Heart right ventricle (tissue), 16 donors: Measurements from ENCODE around the gene GSTA3. TPM values are rescaled to one million over a fixed set of nuclear protein-coding genes. Genes with fewer than 3 reads are reported as not detected.

ENCODE experiments used
- ATAC-seq, 8 donors: fragments of 200-7000 bp; cut with Tn5 transposase; one replicate each; pipeline ENCODE4 v1.9.1; 2020; ENCODE audit warnings: mild to moderate bottlenecking in 8 of 8, moderate library complexity in 8 of 8, moderate number of reproducible peaks in 1 of 8
- DNase-seq, 2 donors: peaks; one replicate each; pipeline ENCODE4 v3.0.0-alpha.2; 2020
- H3K27ac ChIP-seq, 10 donors: fragments of 200-600 bp; sonication (generic) in 2 of 10; one replicate each; pipeline versions ENCODE4 v1.5.0 to v1.8.0; 2020 to 2022; ENCODE audit warnings: mild to moderate bottlenecking in 3 of 10
- H3K27me3 ChIP-seq, 7 donors: fragments of 200-600 bp; one replicate each; pipeline ENCODE4 v1.8.0; 2021 to 2022; ENCODE audit warnings: mild to moderate bottlenecking in 2 of 7
- H3K36me3 ChIP-seq, 9 donors: fragments of 200-600 bp; sonication (generic) in 1 of 9; one replicate each; pipeline versions ENCODE4 v1.5.0 to v1.8.0; 2020 to 2022; ENCODE audit warnings: mild to moderate bottlenecking in 2 of 9
- H3K4me1 ChIP-seq, 9 donors: fragments of 200-600 bp; sonication (generic) in 1 of 9; one replicate each; pipeline versions ENCODE4 v1.5.0 to v1.8.0; 2020 to 2022; ENCODE audit warnings: mild to moderate bottlenecking in 4 of 9
- H3K4me3 ChIP-seq, 10 donors: fragments of 200-600 bp; sonication (generic) in 2 of 10; one replicate each; pipeline versions ENCODE4 v1.5.0 to v1.8.0; 2020 to 2022; ENCODE audit warnings: mild to moderate bottlenecking in 7 of 10, moderate library complexity in 2 of 10
- H3K9me3 ChIP-seq, 11 donors: fragments of 200-600 bp in 10 of 11; sonication (generic) in 2 of 11; one replicate each; pipeline versions ENCODE4 v1.5.0 to v1.8.0; 2013 to 2022; ENCODE audit warnings: mild to moderate bottlenecking in 2 of 11, control low read depth in 1 of 11, moderate library complexity in 1 of 11
- WGBS, 2 donors: extraction: QIAGEN DNeasy Blood & Tissue Kit; methylation state at CpG; one replicate each; pipeline ENCODE4 v1.1.7; 2013; ENCODE audit warnings: inconsistent platforms in 1 of 2; 5-methylcytosine and 5-hydroxymethylcytosine counted together
- intact Hi-C, 10 donors: fragments of 100-400 bp; cut with DNase I; formaldehyde crosslinking; loops; one replicate each; pipeline versions ENCODE4 v1.11.1 to v1.14.2; 2022
- polyA plus RNA-seq, 2 donors: library from polyadenylated mRNA; stranded (reverse); fragments of 200-250 nt; gene quantifications; one replicate each; pipeline ENCODE4 v1.2.3, GENCODE V29; 2013
- total RNA-seq, 10 donors: library from RNA; stranded (reverse); fragmentation: NEBNext Ultra II Directional in 3 of 10; extraction: Animal tissue kit (Norgen Biotek cat#: 25700) in 3 of 10; gene quantifications; one replicate each; pipeline versions ENCODE4 v1.2.1 to v1.2.4, GENCODE V29; 2021 to 2023
- TF ChIP-seq, protein P1 (sequence below), 9 donors: fragments of 200-600 bp; sonication (generic) in 2 of 9; IDR thresholded peaks; one replicate each; pipeline versions ENCODE4 v1.5.0 to v1.8.0; 2021 to 2022; ENCODE audit warnings: antibody characterized with exemption in 9 of 9, mild to moderate bottlenecking in 5 of 9, moderate library complexity in 1 of 9
- donor health status: Arrhythmogenic right ventricular cardiomyopathy.
- donor health status: ischemic (EF 13 %, LVEDD 7.1; RV severe dilation, severe dysfunction).
- donor health status: healthy with polysubstance abuse.
- donor health status: DM: no; HTN: yes; CAD: no.
- donor health status: DM: no; HTN: no; CAD: no.
- donor health status: ischemic (EF 25% LVEDD 6.9; RV normal size, moderate dysfunction).
- donor health status: ischemic (EF 25% LVEDD 5.7; RV mildly dilated, moderate dysfunction).
- donor health status: healthy.
- donor health status: DM: yes; HTN: yes; CAD: no.
- donor health status: Ischemic cardiomyopathy.
- donor health status: ischemic (EF 35%, LVEDD 5.7; RV mildly dilated, moderate dysfunction).
- donor health status: nonischemic (EF 11% LVEDD 7.7; RV severe dilation, severe dysfunction).
- donor health status: DM: yes; HTN: yes; CAD: no.
- donor health status: PGD.
- donor health status: ischemic (EF 29% LVEDD 5.4; RV normal size, mild dysfunction).
- donor health status: nonischemic (EF 23%, LVEDD 6.1; RV moderate dilation, normal function).

The GSTA3 gene
- total and polyA plus RNA-seq, 12 donors = not detected

DNA sequence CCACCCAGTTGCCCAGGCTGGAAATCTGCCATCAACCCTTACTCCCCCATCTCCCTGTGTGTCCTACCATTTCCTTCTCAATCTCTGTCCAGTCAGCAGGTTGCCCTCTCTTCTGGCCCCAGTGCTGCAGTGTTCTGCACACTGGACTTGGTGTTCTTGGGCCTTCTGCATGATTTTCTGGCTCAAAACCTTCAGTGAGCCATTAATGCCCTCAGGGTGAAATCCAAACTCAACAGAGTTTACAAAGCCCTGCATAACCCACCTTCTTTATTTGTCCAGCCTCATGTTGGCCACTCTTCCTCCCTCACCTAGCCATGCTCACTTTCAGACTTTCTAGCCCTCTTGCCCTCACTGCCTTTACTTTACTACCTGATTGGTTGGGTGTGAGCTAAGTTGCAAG is 5.0 kb upstream of the GSTA3 start:
- DNase-seq = no peak
- intact Hi-C loops = no loop called here
- Histone ChIP-seq H3K27me3 (no peaks in the 10 kb centered on the region), H3K27ac (no peak overlapping the region), H3K36me3 (no peaks in the 10 kb centered on the region), H3K9me3 (peaks cover 0 to 4% (median 0%) of the 10 kb centered on the region in 11 donors), H3K4me1 (peaks cover 0 to 3% (median 0%) of the 10 kb centered on the region in 9 donors), H3K4me3 (no peak overlapping the region)
- TF ChIP-seq, protein P1, sequence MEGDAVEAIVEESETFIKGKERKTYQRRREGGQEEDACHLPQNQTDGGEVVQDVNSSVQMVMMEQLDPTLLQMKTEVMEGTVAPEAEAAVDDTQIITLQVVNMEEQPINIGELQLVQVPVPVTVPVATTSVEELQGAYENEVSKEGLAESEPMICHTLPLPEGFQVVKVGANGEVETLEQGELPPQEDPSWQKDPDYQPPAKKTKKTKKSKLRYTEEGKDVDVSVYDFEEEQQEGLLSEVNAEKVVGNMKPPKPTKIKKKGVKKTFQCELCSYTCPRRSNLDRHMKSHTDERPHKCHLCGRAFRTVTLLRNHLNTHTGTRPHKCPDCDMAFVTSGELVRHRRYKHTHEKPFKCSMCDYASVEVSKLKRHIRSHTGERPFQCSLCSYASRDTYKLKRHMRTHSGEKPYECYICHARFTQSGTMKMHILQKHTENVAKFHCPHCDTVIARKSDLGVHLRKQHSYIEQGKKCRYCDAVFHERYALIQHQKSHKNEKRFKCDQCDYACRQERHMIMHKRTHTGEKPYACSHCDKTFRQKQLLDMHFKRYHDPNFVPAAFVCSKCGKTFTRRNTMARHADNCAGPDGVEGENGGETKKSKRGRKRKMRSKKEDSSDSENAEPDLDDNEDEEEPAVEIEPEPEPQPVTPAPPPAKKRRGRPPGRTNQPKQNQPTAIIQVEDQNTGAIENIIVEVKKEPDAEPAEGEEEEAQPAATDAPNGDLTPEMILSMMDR (IDR thresholded peaks at IDR 0.05) = no peak
- ATAC-seq = no peak

DNA sequence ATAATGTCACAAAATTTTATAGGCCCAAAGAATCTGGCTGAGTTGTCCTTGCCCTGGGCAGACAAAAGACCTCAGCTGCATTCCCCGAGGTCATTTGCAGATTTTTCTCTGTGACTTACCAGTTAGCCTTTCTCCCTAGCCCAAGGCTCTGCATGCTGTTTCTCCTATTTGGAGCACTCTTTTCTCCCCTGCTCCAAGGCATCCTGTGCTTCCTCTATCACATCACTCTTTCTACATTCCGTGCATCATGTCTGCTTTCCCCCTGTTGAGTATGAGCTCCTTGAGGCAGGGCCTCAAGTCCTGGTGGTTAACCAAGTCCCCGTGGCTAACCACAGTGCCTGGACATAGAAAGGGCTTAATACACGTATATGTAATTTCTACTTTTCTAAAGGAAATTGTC is 593 bp upstream of the GSTA3 start:
- Histone ChIP-seq H3K27me3 (no peaks in the 10 kb centered on the region), H3K4me1 (no peaks in the 10 kb centered on the region), H3K36me3 (no peaks in the 10 kb centered on the region), H3K9me3 (peaks cover 0 to 8% (median 0%) of the 10 kb centered on the region in 11 donors), H3K27ac (no peak overlapping the region), H3K4me3 (no peak overlapping the region)
- TF ChIP-seq, protein P1 (IDR thresholded peaks at IDR 0.05) = no peak
- ATAC-seq = no peak
- DNase-seq = no peak
- 74% methylated on average over 4 of the region's 4 CpGs for WGBS, 2 donors
- intact Hi-C loops = no loop called here

DNA sequence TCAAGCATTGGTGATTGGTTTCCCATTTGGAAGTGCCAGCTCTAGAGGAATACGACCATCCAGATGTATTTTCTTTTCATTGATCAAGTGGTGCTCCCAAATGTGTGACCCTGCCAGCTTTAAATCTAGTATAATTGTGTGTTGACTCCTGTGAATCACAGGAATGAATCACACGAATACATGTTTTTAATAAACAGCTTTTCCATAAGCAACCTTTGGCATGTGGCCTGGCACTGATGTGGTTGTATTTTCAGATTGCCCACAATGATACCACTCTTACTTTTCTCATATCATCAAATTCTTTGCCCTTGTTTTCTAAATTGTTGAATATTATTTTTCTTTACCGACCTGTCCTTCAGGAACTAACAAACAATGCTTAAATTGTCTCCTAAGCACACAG is 367 bp downstream of the GSTA3 start:
- ATAC-seq = no peak
- H3K9me3 ChIP-seq = peaks cover 0 to 5% (median 0%) of the 10 kb centered on the region in 11 donors
- no peak overlapping the region for H3K4me3 ChIP-seq
- no peak overlapping the region for H3K27ac ChIP-seq
- TF ChIP-seq, protein P1 (IDR thresholded peaks at IDR 0.05) = no peak
- H3K4me1 ChIP-seq = no peaks in the 10 kb centered on the region
- DNase-seq = no peak
- H3K27me3 ChIP-seq = no peaks in the 10 kb centered on the region
- intact Hi-C loops = no loop called here
- H3K36me3 ChIP-seq = no peaks in the 10 kb centered on the region
- WGBS, 2 donors = 76 to 83% methylated on average over 3 of the region's 3 CpGs

DNA sequence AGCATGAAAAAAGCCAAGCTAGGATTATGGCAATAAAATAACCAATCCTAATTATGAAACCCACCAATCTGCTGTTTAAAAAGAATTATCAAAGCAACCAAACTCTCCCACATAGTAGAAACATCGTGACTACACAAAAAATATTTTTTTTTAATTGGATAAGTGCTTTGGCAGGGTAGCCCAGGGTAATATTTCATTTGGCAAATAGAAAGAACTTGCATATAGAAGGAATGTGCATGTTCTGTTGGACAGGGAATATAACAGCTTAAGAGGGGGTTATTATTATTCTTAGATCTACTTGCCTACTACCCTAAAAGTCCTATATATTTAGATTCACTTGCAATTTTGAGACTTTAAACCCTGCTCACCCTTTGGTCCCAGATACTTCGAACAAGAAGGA is 972 bp downstream of the GSTA3 start:
- Histone ChIP-seq H3K27ac (no peak overlapping the region), H3K4me3 (no peak overlapping the region), H3K4me1 (no peaks in the 10 kb centered on the region), H3K36me3 (no peaks in the 10 kb centered on the region), H3K27me3 (peaks cover 0 to 4% (median 0%) of the 10 kb centered on the region in 7 donors), H3K9me3 (peaks cover 0 to 5% (median 0%) of the 10 kb centered on the region in 11 donors)
- intact Hi-C loops = no loop called here
- TF ChIP-seq, protein P1 (IDR thresholded peaks at IDR 0.05) = no peak
- 74 to 81% methylated on average over 2 of the region's 2 CpGs for WGBS, 2 donors
- no peak for ATAC-seq
- DNase-seq = no peak
